Measurements from ENCODE around the gene ATP8A2. TPM values are rescaled to one million over a fixed set of nuclear protein-coding genes. Genes with fewer than 3 reads are reported as not detected.
"Not testable (repeated sequence)": the region's sequence is repeated elsewhere in the genome, so short reads cannot be mapped to it uniquely, and the experiment has no call there.

The ATP8A2 gene
- total RNA-seq, 1 donor from 2014 or later, result 39.1 TPM

GRCh38 chr13:25945596-25945995, 573.8 kb downstream of the ATP8A2 start:
- Mint-ChIP-seq H3K36me3 (peaks cover 9% of the 10 kb centered on the region), H3K4me3 (no peak overlapping the region), H3K27me3 (ENCODE audit: low read depth) (no peaks in the 10 kb centered on the region), H3K4me1 (peaks cover 16% of the 10 kb centered on the region), H3K9me3 (peaks cover 6% of the 10 kb centered on the region), H3K27ac (peak overlapping the region; percentile 58)
- peak in 1 of 2 experiments; percentile 44 for DNase-seq (ENCODE audit: low spot score in 2 of 2, unreplicated experiment in 2 of 2)
- no peak for TF ChIP-seq CTCF (IDR thresholded peaks at IDR 0.05; ENCODE audit: unreplicated experiment)

GRCh38 chr13:25946321-25946720, 574.5 kb downstream of the ATP8A2 start:
- peaks cover 6% of the 10 kb centered on the region for H3K9me3 Mint-ChIP-seq
- no peak overlapping the region for H3K4me3 Mint-ChIP-seq
- no peaks in the 10 kb centered on the region for H3K27me3 Mint-ChIP-seq (ENCODE audit: low read depth)
- no peak for DNase-seq (ENCODE audit: low spot score in 2 of 2, unreplicated experiment in 2 of 2)
- H3K36me3 Mint-ChIP-seq, result peaks cover 4% of the 10 kb centered on the region
- peaks cover 14% of the 10 kb centered on the region for H3K4me1 Mint-ChIP-seq
- H3K27ac Mint-ChIP-seq, result no peak overlapping the region
- no peak for TF ChIP-seq CTCF (IDR thresholded peaks at IDR 0.05; ENCODE audit: unreplicated experiment)

GRCh38 chr13:25948910-25949309, 577.1 kb downstream of the ATP8A2 start:
- H3K4me1 Mint-ChIP-seq, result peaks cover 14% of the 10 kb centered on the region
- H3K27ac Mint-ChIP-seq, result no peak overlapping the region
- DNase-seq (ENCODE audit: low spot score in 2 of 2, unreplicated experiment in 2 of 2), result no peak
- H3K9me3 Mint-ChIP-seq, result peaks cover 6% of the 10 kb centered on the region
- H3K4me3 Mint-ChIP-seq, result no peak overlapping the region
- H3K36me3 Mint-ChIP-seq, result no peaks in the 10 kb centered on the region
- no peaks in the 10 kb centered on the region for H3K27me3 Mint-ChIP-seq (ENCODE audit: low read depth)
- no peak for TF ChIP-seq CTCF (IDR thresholded peaks at IDR 0.05; ENCODE audit: unreplicated experiment)

GRCh38 chr13:25951831-25952230, 580.1 kb downstream of the ATP8A2 start:
- Mint-ChIP-seq H3K4me1 (no peaks in the 10 kb centered on the region), H3K4me3 (no peak overlapping the region), H3K9me3 (peaks cover 15% of the 10 kb centered on the region), H3K27ac (no peak overlapping the region), H3K27me3 (ENCODE audit: low read depth) (no peaks in the 10 kb centered on the region), H3K36me3 (peaks cover 4% of the 10 kb centered on the region)
- DNase-seq (ENCODE audit: low spot score in 2 of 2, unreplicated experiment in 2 of 2), result no peak
- TF ChIP-seq CTCF (IDR thresholded peaks at IDR 0.05; ENCODE audit: unreplicated experiment), result no peak

- not testable (repeated sequence) for H3K36me3 Mint-ChIP-seq; H3K4me1 Mint-ChIP-seq; DNase-seq (ENCODE audit: low spot score in 2 of 2, unreplicated experiment in 2 of 2); H3K27ac Mint-ChIP-seq; H3K4me3 Mint-ChIP-seq; H3K27me3 Mint-ChIP-seq (ENCODE audit: low read depth)
- peaks cover 21% of the 10 kb centered on the region for H3K9me3 Mint-ChIP-seq
These were observed 582.3 kb downstream of the ATP8A2 start for GRCh38 chr13:25954080-25954479.

GRCh38 chr13:25954943-25955342, 583.2 kb downstream of the ATP8A2 start:
- H3K36me3 Mint-ChIP-seq; DNase-seq (ENCODE audit: low spot score in 2 of 2, unreplicated experiment in 2 of 2); H3K4me1 Mint-ChIP-seq; H3K27me3 Mint-ChIP-seq (ENCODE audit: low read depth); H3K4me3 Mint-ChIP-seq; H3K27ac Mint-ChIP-seq: not testable (repeated sequence)
- H3K9me3 Mint-ChIP-seq, result peaks cover 20% of the 10 kb centered on the region

GRCh38 chr13:25958986-25959385, 587.2 kb downstream of the ATP8A2 start:
- Mint-ChIP-seq H3K4me1 (peaks cover 3% of the 10 kb centered on the region), H3K36me3 (peaks cover 6% of the 10 kb centered on the region), H3K27me3 (ENCODE audit: low read depth) (no peaks in the 10 kb centered on the region), H3K9me3 (peaks cover 15% of the 10 kb centered on the region), H3K4me3 (no peak overlapping the region), H3K27ac (no peak overlapping the region)
- TF ChIP-seq CTCF (IDR thresholded peaks at IDR 0.05; ENCODE audit: unreplicated experiment), result no peak
- DNase-seq (ENCODE audit: low spot score in 2 of 2, unreplicated experiment in 2 of 2), result no peak

All from mesothelial cell of epicardium (in vitro differentiated cells).